SJSA1 (cell line): Measurements from ENCODE around the gene PAM16. TPM values are rescaled to one million over a fixed set of nuclear protein-coding genes. Genes with fewer than 3 reads are reported as not detected.

Experiments
- DNase-seq, 2 experiments: peaks; one replicate each; pipeline ENCODE4 v3.0.0-alpha.2; 2015 to 2020; ENCODE audit warnings: low spot score in 2 of 2, low read depth in 1 of 2
- H3K27ac ChIP-seq: fragments of 250-450 bp; sonication (Bioruptor Pico); 2 replicates; pipeline ENCODE4 v1.5.1; 2020; ENCODE audit warnings: mild to moderate bottlenecking, moderate library complexity
- H3K27me3 ChIP-seq: fragments of 250-450 bp; sonication (Bioruptor Pico); replicated peaks from 2 replicates; pipeline ENCODE4 v1.5.1; 2020; ENCODE audit warnings: mild to moderate bottlenecking, moderate library complexity
- H3K36me3 ChIP-seq: fragments of 250-450 bp; sonication (Bioruptor Pico); 2 replicates; pipeline ENCODE4 v1.5.1; 2020; ENCODE audit warnings: mild to moderate bottlenecking
- H3K4me1 ChIP-seq: fragments of 250-450 bp; sonication (Bioruptor Pico); replicated peaks from 2 replicates; pipeline ENCODE4 v1.6.1; 2021; ENCODE audit warnings: mild to moderate bottlenecking
- H3K4me3 ChIP-seq: fragments of 250-450 bp; sonication (Bioruptor Pico); 2 replicates; pipeline ENCODE4 v1.5.1; 2020; ENCODE audit warnings: mild to moderate bottlenecking
- H3K9me3 ChIP-seq: fragments of 250-450 bp; sonication (Bioruptor Pico); replicated peaks from 2 replicates; pipeline ENCODE4 v1.5.1; 2020; ENCODE audit warnings: mild to moderate bottlenecking
- total RNA-seq: library from RNA; depleted of rRNA; stranded (reverse); fragments of >200 nt; shearing (Covaris generic); gene quantifications from 2 replicates; pipeline ENCODE4 v1.2.3, GENCODE V29; 2014

PAM16 gene
- total RNA-seq, 1 experiment from 2014 or later: 86.4 TPM

DNA sequence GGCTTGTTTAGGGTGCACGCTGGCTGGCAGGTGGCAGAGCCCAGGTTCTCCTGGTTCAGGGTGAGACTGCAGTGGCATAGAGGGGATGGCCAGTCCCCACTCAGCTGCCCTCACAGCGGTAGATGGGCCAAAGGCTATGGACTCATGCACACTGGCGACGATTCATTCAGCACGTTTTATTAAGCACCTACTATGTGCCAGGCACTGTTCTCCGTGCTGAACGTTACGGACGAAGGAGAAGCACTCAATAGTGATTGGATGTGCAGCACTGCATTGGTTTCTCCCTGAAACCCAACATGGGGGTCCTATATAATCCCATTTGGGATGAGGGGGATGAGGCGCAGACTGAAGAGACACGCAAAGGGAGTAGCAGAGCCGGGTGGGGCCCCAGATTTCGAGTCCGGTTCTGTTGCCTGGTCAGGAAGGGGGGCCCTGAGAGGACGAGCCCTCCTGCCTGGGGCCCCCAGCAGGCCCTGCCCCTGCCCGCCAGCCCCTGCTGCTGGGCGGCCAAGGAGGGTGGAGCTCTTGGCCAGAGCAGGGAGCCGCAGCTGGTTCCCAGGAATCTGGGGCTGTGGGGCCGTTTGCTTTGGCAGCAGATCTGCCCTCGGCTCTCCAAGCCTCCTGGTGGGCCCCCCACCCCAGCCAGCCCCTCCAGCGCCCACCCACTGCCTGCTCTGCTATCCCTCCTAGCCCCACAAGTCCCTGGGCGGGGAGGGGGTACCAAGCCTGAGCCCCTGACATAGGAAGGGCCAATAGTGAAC, 26.4 kb downstream of the PAM16 start:
- Histone ChIP-seq H3K27ac (no peak overlapping the region), H3K4me1 (peaks cover 25% of the 10 kb centered on the region), H3K9me3 (no peaks in the 10 kb centered on the region), H3K36me3 (no peaks in the 10 kb centered on the region), H3K27me3 (no peaks in the 10 kb centered on the region), H3K4me3 (no peak overlapping the region)
- no peak for DNase-seq

DNA sequence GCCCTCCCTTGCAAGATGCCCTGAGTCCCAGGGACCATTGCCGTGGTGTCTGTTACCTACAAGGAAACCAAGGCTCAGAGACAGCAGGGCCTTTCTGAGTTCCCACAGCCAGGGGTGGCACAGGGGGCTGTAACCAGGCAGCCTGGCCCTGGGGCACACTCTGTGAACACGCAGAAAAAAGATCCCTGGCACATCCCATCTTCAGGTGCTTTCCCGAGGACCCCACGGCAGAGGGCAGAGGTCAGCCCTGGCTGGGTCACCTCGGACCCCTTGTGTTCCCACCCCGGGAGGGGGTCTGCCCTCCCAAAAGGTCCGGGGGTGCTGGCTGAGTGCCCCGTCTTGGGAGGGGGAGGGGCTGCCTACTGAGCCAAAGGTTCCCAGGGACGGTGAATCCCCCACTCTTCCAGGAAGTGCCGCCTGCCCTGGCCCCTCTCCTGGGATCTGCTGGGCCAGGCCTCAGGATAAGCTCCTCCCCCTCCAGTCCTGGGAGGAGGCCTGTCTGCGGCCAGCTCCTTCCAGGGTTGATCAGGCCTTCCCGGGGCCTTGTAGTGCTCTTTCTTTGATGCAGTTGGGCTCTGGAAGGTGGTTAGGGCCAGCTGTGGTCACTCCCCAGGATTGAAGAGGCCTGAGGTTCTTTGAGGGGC, 27.2 kb downstream of the PAM16 start:
- no peaks in the 10 kb centered on the region for H3K9me3 ChIP-seq
- H3K36me3 ChIP-seq: no peaks in the 10 kb centered on the region
- peaks cover 18% of the 10 kb centered on the region for H3K4me1 ChIP-seq
- no peak for DNase-seq
- no peaks in the 10 kb centered on the region for H3K27me3 ChIP-seq
- no peak overlapping the region for H3K27ac ChIP-seq
- no peak overlapping the region for H3K4me3 ChIP-seq

DNA sequence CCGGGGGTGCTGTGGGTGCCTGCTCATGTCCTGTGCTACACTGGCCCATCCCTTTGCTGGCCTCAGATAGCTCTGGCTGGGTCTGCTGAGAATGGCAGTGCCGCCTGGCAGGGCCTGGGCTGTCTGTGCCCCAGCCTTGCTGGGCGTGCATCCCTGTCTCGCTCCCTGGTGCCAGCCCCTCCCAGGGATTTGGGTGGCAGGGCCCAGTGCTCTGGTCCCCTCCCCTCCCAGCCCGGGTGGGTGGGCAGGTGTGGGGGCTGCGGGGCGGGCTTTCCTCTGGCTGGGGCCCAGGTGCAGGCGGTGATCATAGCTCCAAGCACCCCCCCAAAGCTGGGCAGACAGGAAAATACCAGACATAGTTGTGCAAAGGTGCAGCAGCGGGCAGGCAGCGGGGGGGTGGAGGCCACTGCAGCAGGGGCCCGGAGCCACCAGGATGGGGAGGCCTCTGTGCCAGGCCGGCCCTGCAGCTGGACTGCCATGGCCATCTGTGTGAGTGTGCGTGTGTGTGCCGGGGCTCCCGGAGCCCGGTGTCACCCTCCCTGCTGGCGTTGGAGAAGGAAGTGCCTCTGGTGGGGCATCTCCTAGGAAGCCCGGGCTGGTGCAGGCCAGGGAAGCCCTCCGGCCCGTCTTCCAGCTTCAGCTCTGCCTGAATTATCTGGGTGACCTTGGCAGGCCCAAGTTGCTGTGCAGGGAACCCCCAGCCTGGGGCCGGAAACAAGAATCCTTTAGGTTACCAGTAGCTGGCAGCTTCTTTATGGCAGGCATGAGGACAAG, 27.9 kb downstream of the PAM16 start:
- H3K4me1 ChIP-seq: peaks cover 11% of the 10 kb centered on the region
- H3K27ac ChIP-seq: no peak overlapping the region
- no peaks in the 10 kb centered on the region for H3K27me3 ChIP-seq
- H3K9me3 ChIP-seq: no peaks in the 10 kb centered on the region
- no peaks in the 10 kb centered on the region for H3K36me3 ChIP-seq
- no peak overlapping the region for H3K4me3 ChIP-seq
- DNase-seq: no peak

DNA sequence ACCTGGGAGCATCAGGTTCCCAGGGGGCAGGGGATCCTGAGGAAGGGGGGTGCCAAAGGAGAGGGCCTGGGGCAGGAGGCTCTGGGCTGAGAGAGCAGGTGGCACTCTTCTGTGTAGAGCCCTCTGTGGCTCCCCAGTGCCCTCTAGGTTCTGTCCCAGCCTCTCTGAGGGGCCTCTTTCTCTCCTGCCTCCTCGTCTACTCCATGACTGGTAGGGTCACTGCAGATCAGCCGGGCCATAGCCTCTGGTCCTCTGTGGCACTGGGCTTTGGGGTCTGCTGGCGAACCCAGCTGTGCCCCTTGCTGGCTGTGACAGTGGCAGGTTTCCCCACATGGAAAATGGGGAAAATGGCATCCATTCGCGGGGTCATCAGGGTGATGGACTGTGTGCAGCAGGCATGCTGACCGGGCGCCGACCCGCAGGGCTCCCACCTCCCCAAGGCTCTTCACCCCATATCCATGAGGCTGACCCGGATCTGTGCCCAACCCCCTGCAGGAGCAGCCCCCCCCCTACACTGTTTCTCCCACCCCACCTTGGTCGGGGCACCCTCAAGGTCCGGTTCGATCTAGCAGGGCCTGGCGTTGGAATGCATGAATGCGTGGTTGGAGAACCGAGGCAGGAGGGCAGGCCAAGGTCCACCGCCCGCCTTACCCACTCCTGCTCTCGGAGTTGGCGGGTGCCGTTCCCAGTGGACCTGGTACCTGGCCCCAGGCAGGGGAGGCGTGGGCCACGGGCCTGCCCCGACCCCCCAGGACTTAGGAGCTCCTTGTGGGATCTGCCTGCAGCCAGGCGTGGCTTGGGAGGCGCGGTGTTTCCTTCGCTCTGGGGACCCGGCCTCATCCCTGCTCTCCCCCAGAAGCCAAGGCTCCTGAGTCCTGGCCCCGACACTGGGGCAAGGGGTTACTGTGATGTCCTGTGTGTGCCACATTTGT, 28.7 kb downstream of the PAM16 start:
- H3K4me1 ChIP-seq: peaks cover 13% of the 10 kb centered on the region
- no peak overlapping the region for H3K27ac ChIP-seq
- no peaks in the 10 kb centered on the region for H3K36me3 ChIP-seq
- no peaks in the 10 kb centered on the region for H3K27me3 ChIP-seq
- H3K4me3 ChIP-seq: no peak overlapping the region
- no peaks in the 10 kb centered on the region for H3K9me3 ChIP-seq
- no peak for DNase-seq

DNA sequence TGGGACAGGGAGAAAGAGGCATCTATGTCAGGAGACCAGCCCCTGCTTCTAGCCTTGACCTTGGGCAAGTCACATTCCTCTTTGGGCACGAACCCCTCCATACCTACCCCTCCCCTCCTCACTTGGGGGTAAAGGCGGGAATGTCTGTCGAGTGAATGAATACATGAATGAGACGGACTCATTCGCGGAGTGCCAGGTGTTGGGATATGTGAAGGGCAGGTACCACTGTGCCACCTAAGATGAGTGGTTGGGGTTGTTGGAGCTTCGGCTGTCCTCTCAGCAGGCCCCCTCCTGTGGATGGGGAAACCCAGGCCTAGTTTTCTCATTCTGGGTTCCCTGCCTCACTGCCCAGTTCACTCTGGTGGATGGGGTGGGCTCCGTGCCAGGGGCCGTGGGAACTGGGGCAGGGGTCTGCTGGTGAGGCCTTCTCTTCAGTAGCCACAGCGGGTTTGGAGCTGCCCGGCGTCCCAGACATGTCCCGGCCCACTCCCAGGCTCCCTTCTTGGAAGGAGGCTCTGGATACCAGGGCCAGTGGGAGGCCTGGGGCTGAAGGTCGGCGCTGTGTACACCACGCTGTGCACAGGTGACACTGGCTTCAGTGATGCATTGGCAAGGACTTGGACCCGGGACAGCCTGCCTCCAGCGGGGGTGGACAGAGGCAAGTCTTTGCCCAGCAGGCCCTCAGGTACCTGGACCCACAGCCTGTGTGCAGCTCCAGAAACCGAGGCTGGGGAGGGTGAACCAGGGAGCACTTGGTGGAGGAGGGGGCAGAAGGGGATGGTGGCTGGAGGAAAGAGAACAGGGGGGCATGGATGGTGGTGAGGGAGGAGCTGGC, 29.6 kb downstream of the PAM16 start:
- Histone ChIP-seq H3K27ac (no peak overlapping the region), H3K4me3 (no peak overlapping the region), H3K9me3 (no peaks in the 10 kb centered on the region), H3K27me3 (no peaks in the 10 kb centered on the region), H3K36me3 (peaks cover 4% of the 10 kb centered on the region), H3K4me1 (peaks cover 22% of the 10 kb centered on the region)
- DNase-seq: no peak

DNA sequence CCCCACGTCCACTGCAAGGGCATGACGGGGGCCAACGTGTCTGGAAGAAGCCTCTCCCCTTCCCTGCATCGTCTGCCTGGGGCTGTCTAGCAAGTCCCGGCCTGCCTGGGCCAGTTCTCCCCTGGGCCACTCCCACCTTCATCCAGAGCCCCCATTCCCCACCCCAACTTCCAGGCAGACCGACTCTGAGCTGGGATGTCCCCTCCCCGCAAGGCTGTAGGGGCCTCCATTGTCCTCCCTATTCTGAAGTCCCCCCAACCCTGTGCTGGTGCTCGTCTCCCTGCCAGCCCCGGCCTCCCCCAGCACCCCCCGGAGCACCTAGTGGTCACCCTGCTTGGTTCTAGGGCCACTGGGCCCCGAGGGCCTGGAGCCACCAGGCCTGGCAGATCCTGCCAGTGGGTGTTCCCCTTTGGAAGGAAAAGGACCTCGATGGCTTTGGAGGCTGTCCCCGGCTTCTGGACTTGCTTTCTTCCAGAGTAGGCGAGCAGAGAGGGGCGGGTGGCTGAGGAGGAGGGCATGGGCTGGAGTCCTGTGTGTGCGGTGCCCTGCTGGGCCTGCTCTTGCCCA, 30.5 kb downstream of the PAM16 start:
- Histone ChIP-seq H3K9me3 (no peaks in the 10 kb centered on the region), H3K27ac (no peak overlapping the region), H3K4me3 (no peak overlapping the region), H3K4me1 (peaks cover 24% of the 10 kb centered on the region), H3K27me3 (no peaks in the 10 kb centered on the region), H3K36me3 (peaks cover 6% of the 10 kb centered on the region)
- DNase-seq: no peak

DNA sequence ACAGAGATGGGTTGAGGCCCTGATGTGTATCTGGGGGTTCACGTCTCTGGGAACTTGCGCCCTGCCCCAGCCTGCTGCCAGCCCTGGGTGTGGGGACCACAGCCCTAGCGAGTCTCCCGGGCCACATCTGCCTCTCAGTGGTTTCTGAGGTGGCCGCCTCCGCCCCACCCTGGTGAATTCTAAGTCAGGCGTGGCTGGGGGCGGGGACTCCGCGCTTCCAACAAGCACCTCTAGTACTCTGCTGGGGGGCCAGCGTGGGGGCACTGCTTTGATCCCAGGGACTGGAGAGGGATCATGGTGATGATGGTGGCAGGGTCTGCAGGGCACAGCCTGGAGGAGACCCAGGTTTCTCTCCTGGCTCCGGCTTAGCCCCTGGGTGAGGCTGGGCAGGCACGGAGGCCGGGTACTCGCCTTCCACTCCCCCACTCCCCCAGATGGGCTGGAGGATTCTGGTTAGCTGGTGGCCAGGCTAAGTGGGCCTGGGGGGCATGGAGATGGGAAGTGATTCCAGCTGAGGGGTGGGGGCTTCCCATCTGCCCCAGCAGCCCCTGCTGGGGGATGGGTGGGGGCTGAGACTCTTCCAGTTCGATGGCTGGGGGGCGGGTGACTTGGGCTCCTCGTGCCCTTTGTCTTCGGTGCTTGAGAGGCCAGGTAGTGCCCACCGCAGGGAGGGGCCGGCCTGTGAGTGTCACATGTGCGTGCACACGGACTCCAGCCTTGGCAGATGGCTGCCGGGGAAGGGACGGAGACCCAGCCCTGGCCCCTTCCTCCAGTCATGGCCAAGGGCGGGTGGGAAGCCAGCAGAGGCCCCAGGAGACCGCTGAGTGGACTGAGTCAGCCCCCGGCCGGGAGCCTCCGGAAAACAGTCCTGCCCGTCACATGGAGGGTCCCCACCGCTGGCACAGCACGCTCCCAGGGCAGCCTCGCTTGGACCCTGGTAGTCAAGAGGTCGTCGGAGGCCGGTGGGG, 31.4 kb downstream of the PAM16 start:
- Histone ChIP-seq H3K27ac (no peak overlapping the region), H3K4me3 (no peak overlapping the region), H3K36me3 (peaks cover 6% of the 10 kb centered on the region), H3K27me3 (no peaks in the 10 kb centered on the region), H3K4me1 (peaks cover 30% of the 10 kb centered on the region), H3K9me3 (no peaks in the 10 kb centered on the region)
- DNase-seq: no peak

DNA sequence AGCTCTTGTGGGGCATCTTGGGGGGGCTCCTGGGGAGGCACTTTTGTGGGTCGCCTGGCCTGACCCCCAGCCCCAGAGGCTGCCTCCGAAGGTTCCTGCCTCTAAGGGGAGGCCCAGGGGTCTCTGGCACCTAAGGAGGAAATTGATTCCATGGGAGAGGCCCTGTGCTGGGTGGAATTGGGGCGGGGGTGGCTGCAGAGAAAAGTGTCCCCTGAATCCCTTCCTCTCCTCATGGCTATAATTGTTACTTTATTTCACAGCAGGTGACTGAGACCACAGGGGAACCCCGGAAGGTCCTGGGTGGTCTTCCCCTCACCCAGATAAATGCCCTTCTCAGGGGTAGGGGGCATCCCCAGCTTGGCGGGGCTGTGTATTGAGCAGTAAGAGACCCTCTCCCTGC, 32.2 kb downstream of the PAM16 start:
- DNase-seq: no peak
- Histone ChIP-seq H3K27ac (no peak overlapping the region), H3K4me1 (peaks cover 31% of the 10 kb centered on the region)

DNA sequence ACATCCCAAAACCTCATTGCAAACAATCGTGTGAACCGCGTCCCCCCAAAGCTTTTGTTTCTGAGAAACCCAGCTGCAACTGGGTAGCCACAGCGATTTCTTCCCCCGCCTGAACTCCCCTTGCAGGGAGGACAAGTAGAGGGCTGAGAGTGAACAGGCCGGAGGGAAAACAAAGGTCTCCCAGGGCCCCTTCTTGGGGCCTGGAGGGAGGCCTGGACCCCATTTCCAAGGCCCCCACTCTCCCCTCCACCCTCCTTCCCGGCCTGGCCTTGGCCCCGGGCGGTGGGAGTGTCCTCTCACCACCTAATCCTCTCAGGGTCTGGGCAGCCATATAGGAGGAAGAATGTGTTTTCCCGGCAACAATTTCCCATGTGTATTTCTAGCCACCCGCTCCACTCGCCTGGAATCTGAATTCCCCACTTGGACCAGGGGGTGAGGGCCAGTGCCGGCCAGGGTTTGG, 32.6 kb downstream of the PAM16 start:
- no peaks in the 10 kb centered on the region for H3K9me3 ChIP-seq
- H3K27me3 ChIP-seq: no peaks in the 10 kb centered on the region
- peaks cover 30% of the 10 kb centered on the region for H3K4me1 ChIP-seq
- DNase-seq: no peak
- no peak overlapping the region for H3K27ac ChIP-seq
- no peak overlapping the region for H3K4me3 ChIP-seq
- H3K36me3 ChIP-seq: peaks cover 6% of the 10 kb centered on the region

More for the DNA sequence above, 32.2 kb downstream of the PAM16 start:
- Histone ChIP-seq H3K36me3 (peaks cover 6% of the 10 kb centered on the region), H3K27me3 (no peaks in the 10 kb centered on the region), H3K9me3 (no peaks in the 10 kb centered on the region), H3K4me3 (no peak overlapping the region)

DNA sequence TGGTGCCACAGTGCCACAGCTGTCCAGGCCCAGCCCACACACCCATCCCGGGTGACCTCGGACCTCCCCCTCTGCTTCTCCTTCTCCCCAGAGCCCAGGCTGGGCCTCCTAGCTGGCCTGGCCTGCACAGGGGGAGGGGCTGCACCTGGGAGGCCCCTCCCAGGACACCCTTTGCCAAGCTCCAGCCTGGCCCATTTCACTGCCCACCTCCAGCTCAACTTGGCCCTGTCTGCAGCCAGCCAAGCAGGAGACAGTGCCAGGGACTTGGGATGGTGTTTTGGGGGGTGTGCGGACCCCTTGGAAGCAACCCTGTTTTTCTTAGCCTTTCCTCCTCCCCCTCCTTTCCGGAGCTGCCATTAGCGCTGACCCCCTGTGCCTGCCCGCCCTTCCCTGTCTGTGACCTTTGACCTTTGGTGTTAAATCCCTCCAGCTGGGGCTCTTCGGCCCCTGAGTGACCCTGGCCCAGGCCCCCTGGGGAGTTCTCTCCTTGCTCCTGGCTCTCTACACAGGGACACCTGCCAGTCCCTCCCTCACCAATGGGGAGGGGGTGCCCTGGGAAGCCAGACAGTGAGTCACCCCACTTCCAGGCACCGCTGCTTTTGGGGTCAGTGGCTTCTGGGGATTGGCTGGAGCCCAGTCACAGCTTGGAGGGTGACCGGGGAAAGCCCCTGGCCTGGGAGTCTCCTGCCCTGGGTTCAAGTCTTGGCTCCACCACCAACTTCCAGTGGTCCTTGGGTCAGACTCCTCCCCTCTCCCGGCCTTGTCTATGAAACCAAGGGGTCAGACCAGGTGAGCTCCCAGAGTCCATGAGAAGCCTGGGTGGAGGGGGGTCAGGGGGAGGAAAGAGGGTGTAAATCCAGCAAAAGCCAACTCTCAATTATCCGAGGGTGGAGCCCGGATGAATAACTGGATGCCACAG, 33.3 kb downstream of the PAM16 start:
- Histone ChIP-seq H3K4me1 (peaks cover 30% of the 10 kb centered on the region), H3K4me3 (no peak overlapping the region), H3K36me3 (peaks cover 6% of the 10 kb centered on the region), H3K9me3 (no peaks in the 10 kb centered on the region), H3K27ac (no peak overlapping the region), H3K27me3 (no peaks in the 10 kb centered on the region)
- no peak for DNase-seq
